Measurements from ENCODE around the gene PIGL. TPM values are rescaled to one million over a fixed set of nuclear protein-coding genes. Genes with fewer than 3 reads are reported as not detected.

The PIGL gene
- total and polyA plus RNA-seq, 2 experiments from 2014 or later: 32.9 to 47.3 TPM

GRCh38 chr17:16239931-16240330, 22.9 kb downstream of the PIGL start:
- Histone ChIP-seq H3K79me2 (replicated peaks; ENCODE audit: insufficient read depth) (0 out of 2 replicates have a peak, but pooled peaks cover 6% of the 10 kb centered on the region), H3K4me3 (no peak overlapping the region), H3K4me2 (no peak overlapping the region), H3K4me1 (ENCODE audit: insufficient read depth) (peaks cover 10% of the 10 kb centered on the region), H4K20me1 (replicated peaks; ENCODE audit: insufficient read depth) (no peaks in the 10 kb centered on the region), H3K36me3 (ENCODE audit: insufficient read depth) (no peaks in the 10 kb centered on the region), H2AFZ (no peak overlapping the region), H3K9me2 (ENCODE audit: insufficient read depth) (no peaks in the 10 kb centered on the region), H3K27ac (ENCODE audit: low read depth) (no peak overlapping the region), H3K27me3 (ENCODE audit: insufficient read depth) (no peaks in the 10 kb centered on the region), H3F3A (replicated peaks; ENCODE audit: low read depth) (no peaks in the 10 kb centered on the region)
- no peak overlapping the region for H3K27ac Mint-ChIP-seq
- no peaks in the 10 kb centered on the region; the same call in 1 of the 3 replicates for H3K36me3 Mint-ChIP-seq (ENCODE audit: low read depth)
- no peak for TF ChIP-seq STAT1 (IDR thresholded peaks at IDR 0.05; ENCODE audit: unreplicated experiment)
- TF ChIP-seq ZNF331 (CRISPR knock-in tag; IDR thresholded peaks at IDR 0.05; ENCODE audit: low read depth): no peak
- no peak for TF ChIP-seq ZNF114 (CRISPR knock-in tag; IDR thresholded peaks at IDR 0.05)
- TF ChIP-seq CREB1 (CRISPR knock-in tag; IDR thresholded peaks at IDR 0.05; ENCODE audit: low read depth): no peak
- TF ChIP-seq EZH2 (IDR thresholded peaks at IDR 0.05; ENCODE audit: low read depth, unreplicated experiment): no peak
- no peak for TF ChIP-seq ETS1 (IDR thresholded peaks at IDR 0.05)
- TF ChIP-seq ZNF462 (CRISPR knock-in tag; IDR thresholded peaks at IDR 0.05): no peak
- no peak for TF ChIP-seq NANOG (IDR thresholded peaks at IDR 0.05; ENCODE audit: borderline replicate concordance)
- TF ChIP-seq JUNB (IDR thresholded peaks at IDR 0.05; ENCODE audit: unreplicated experiment): no peak
- TF ChIP-seq EZH2phosphoT487 (IDR thresholded peaks at IDR 0.05; ENCODE audit: unreplicated experiment): no peak
- no peak for TF ChIP-seq CTCF (conservative IDR thresholded peaks at IDR 0.05; ENCODE audit: low read depth in 2 of 2)
- no peak for TF ChIP-seq REST (IDR thresholded peaks at IDR 0.05; ENCODE audit: unreplicated experiment)
- TF ChIP-seq POLR2AphosphoS5 (IDR thresholded peaks at IDR 0.05; ENCODE audit: low read depth): no peak
- DNase-seq (ENCODE audit: low spot score) (no peak), ATAC-seq (no peak)
- H3K9me3 Mint-ChIP-seq: no peaks in the 10 kb centered on the region
- H3K4me1 Mint-ChIP-seq: peaks cover 12% of the 10 kb centered on the region
- H3K27me3 Mint-ChIP-seq (ENCODE audit: insufficient read depth, low read depth, poor library complexity): peaks cover 3% of the 10 kb centered on the region
- H3K4me3 Mint-ChIP-seq: no peak overlapping the region
